C4-2B (cell line): Measurements from ENCODE around the gene PADI3.
"Not testable (repeated sequence)": the region's sequence is repeated elsewhere in the genome, so short reads cannot be mapped to it uniquely, and the experiment has no call there.

Experiments
- H3K27ac ChIP-seq: fragments of 450-650 bp; 2 replicates; pipeline ENCODE4 v1.5.1; 2017
- CTCF ChIP-seq: fragments of 450-650 bp; conservative IDR thresholded peaks from 2 replicates; pipeline ENCODE4 v1.5.1; 2017; ENCODE audit warnings: mild to moderate bottlenecking
- ZFX ChIP-seq: fragments of 450-650 bp; IDR thresholded peaks from 2 replicates; pipeline ENCODE4 v1.6.1; 2017

Gene PADI3

GRCh38 chr1:17319561-17320350 lies 70.9 kb downstream of the PADI3 start:
- H3K27ac ChIP-seq, result no peak overlapping the region
- TF ChIP-seq CTCF, result no peak
- no peak for TF ChIP-seq ZFX

- not testable (repeated sequence) for H3K27ac ChIP-seq
Observed at GRCh38 chr1:17321857-17322390, 73.0 kb downstream of the PADI3 start.

- TF ChIP-seq ZFX (no peak), CTCF (no peak)
- H3K27ac ChIP-seq, result no peak overlapping the region
Observed at GRCh38 chr1:17328855-17329254, 80.0 kb downstream of the PADI3 start.

- no peak for TF ChIP-seq CTCF
- no peak for TF ChIP-seq ZFX
- H3K27ac ChIP-seq, result no peak overlapping the region
Observed at GRCh38 chr1:17329610-17330009, 80.7 kb downstream of the PADI3 start.

- no peak overlapping the region for H3K27ac ChIP-seq
- TF ChIP-seq ZFX (no peak), CTCF (no peak)
Observed at GRCh38 chr1:17330856-17331255, 82.0 kb downstream of the PADI3 start.

- H3K27ac ChIP-seq, result no peak overlapping the region
- no peak for TF ChIP-seq CTCF
- no peak for TF ChIP-seq ZFX
Observed at GRCh38 chr1:17333081-17333480, 84.2 kb downstream of the PADI3 start.
